C4-2B (cell line): ENCODE results near the gene NECTIN4.
A peak's percentile ranks its signal among the peaks of the same experiment; 100 is the strongest.

ENCODE experiments used
- H3K27ac ChIP-seq: fragments of 450-650 bp; 2 replicates; pipeline ENCODE4 v1.5.1; 2017
- ZFX ChIP-seq: fragments of 450-650 bp; IDR thresholded peaks from 2 replicates; pipeline ENCODE4 v1.6.1; 2017
- TF ChIP-seq, protein P1 (sequence below): fragments of 450-650 bp; conservative IDR thresholded peaks from 2 replicates; pipeline ENCODE4 v1.5.1; 2017; ENCODE audit warnings: mild to moderate bottlenecking

Gene NECTIN4

DNA sequence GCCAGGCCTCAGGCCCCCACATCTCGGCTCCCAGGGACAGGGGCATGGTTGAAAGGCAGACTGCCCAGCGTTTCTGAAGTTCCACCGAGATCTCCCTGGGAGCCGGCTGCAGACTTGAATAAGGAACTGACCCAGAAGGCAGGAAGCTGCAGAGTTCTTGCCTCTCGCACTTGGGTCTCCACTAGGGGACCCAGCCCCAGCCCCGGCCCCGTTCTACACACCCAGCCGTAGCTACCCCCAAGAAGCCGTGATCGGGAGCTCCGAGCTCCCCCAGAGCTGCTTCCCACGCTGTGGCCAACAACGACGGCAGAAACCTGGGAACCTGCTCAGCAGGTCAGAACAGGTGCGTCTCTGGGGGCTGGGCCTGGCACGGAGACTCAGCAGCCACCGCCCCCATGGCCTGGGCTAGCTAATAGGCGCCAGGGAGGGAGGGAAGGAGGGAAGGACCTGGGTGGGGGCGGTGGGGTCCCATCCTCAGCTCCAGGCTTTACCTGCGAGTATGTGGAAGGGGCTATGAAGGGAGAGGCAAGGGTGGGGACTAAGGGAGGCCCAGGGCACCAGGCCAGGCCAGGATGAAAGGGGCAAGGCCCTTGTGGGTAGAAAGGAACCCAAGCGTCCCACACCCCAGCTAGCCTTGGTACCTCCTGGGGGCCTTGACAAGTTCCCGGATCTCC is at the start of gene NECTIN4:
NECTIN4 (minus strand) TSS at position 308 of the 674 bp plus-strand sequence; CDS start at position 46, 262 bp downstream.
- no peak for TF ChIP-seq ZFX
- TF ChIP-seq, protein P1, sequence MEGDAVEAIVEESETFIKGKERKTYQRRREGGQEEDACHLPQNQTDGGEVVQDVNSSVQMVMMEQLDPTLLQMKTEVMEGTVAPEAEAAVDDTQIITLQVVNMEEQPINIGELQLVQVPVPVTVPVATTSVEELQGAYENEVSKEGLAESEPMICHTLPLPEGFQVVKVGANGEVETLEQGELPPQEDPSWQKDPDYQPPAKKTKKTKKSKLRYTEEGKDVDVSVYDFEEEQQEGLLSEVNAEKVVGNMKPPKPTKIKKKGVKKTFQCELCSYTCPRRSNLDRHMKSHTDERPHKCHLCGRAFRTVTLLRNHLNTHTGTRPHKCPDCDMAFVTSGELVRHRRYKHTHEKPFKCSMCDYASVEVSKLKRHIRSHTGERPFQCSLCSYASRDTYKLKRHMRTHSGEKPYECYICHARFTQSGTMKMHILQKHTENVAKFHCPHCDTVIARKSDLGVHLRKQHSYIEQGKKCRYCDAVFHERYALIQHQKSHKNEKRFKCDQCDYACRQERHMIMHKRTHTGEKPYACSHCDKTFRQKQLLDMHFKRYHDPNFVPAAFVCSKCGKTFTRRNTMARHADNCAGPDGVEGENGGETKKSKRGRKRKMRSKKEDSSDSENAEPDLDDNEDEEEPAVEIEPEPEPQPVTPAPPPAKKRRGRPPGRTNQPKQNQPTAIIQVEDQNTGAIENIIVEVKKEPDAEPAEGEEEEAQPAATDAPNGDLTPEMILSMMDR, result no peak
- H3K27ac ChIP-seq, result peak within 1 kb of the TSS; percentile 66

DNA sequence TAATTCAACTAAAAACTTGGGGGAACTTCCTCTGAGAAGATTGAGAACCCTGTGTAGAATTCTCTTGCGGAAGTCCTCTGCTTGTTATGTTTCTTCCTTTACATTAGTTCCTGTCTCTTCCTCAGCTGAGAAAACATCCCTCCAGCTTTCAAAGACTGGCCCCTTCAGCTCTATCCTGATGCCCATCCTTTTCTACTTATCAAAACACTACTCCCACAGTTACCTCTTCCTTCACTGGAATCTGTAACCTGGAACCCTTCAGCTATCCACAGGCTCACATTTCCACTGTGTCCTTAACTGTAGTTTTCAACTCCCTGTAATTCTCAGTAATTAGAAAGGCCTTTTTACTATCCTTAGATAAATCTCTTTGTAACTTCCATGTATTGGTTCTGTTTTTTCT is 49.1 kb upstream of the NECTIN4 start:
- no peak overlapping the region for H3K27ac ChIP-seq

DNA sequence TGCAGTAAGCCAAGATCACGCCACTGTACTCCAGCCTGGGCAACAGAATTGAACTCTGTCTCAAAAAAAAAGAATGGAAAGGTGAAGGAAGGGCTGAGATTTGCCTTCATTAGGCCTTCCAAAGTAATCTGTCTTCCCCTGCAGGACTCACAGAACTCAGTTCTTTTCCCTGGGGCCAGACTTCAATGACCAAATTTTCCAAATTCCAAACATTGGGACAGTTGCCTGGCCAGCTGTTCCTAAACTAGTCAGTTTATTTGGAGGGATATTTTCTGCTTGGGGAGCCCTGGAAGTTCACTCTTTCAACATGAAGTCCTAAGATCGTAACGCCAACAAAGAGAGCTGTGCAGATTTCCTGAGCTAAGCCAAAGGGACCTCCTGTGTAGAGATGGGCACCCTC is 48.5 kb upstream of the NECTIN4 start:
- no peak overlapping the region for H3K27ac ChIP-seq
- no peak for TF ChIP-seq ZFX
- TF ChIP-seq, protein P1, result no peak

More for the DNA sequence above, 49.1 kb upstream of the NECTIN4 start:
- TF ChIP-seq, protein P1, result no peak
- no peak for TF ChIP-seq ZFX

DNA sequence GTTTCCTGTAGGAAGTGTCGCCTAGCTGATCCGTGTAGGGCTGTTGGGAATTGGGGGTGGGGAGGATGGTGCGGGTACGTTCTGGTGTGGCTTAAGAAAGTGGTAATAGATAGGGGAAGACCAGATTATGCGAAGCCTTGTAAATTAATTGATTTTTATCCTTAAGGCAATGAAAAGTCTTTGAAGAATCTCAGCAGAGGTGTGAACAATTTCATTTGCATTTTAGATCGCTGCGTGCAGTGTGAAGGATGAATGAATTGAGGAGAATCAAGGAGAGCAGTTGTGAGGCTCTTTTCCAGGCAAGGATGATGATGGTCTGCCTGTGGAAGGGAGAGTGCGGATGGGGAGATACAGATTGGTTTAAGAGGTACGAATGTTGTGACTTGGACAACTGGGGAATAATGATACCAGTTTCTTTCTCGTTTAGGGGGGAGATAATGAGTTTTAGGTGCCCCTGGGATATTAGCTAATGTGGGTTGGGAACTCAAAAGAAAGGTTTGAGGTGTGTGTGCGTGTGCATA is 43.9 kb upstream of the NECTIN4 start:
- H3K27ac ChIP-seq, result peak overlapping the region; percentile 91
- TF ChIP-seq, protein P1, result no peak
- no peak for TF ChIP-seq ZFX

DNA sequence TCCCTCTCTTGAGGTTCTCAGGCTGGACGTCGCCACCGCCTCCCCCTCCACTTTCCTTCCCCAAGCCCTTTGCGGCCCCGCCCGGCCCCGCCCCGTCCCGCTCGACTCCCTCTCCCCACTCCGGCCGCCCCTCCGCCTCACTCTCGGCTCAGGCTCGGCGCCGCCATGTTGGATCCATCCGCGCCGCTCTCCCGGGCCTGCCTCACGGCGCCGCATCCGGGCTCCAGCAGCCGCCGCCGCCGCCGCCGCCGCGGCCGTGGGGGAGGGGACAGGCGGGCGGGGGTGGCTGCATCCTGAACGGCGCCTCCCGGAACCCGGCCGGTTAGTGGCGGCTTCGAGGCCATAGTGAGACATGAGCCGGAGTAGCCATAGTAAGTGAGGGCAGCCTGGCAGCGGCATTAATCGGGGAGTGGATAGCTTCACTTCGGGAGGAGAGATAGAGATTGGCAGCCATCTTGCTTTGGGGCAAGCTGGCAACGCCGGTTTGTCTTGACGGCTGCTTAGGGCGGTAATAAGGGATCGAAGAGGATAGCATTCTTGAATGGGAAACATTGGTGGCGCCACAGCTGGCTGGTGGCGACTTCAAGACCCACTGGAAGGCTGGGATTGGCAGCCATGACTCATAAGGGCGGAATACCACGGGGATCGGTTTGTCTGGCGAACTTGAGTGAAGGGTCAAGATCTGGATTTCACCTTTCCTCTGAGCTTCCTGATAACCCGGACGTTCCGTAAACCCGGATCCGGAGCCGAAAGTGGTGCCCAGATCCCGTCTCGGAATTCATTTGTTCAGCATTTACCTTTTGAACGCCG is 43.3 kb upstream of the NECTIN4 start, which contains the start of gene DEDD:
DEDD (minus strand) TSS at position 258 of the 810 bp plus-strand sequence. CDS start 8,205 bp downstream, outside the sequence.
- H3K27ac ChIP-seq, result peak within 1 kb of the TSS; percentile 91
- TF ChIP-seq, protein P1, result no peak; the same call in none of the 2 replicates

DNA sequence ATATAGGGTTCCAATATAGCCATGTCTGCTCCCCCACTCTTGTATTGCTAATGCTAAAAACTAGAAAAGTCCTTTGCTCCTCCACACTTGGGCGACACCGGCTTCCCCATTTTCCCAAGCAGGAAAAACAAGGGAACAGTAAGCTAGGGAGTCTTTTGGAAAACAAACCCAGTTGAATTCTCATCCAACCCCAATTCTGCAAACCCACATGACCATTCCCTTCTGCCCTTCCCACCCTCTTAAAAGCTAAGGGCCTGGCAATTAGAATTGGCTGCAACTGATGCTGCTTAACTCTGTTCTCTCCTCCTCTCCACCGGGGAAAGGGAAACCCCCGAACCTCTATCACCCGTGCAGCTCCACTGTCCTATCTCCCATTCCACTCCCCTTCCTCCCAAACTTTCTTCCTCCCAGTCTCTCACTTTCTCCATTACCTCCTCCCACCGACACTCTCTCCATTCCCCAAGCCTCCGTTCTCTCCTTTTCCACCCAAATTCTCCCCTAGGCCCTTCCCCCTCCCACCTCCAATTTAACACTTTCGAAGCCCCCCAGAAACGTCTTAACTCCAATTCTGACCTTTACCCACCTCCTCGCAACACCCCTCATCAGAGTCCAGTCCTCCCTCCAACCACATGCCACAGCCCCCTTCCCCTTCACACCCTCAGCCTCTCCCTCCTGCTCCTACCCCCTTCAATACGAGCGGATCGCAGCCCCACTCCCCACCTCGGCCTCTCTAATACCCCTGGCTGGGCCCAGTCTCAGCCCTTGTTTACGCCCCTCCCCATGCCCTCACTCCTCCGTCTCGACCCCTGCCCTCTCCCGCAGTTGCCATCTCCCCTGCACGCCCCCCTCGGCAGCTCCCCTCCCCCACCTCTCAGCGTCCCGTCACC is 42.4 kb upstream of the NECTIN4 start:
- TF ChIP-seq ZFX, result no peak
- TF ChIP-seq, protein P1, result no peak
- H3K27ac ChIP-seq, result peak overlapping the region; percentile 91
